ENCODE data around the gene PRKN. TPM values are rescaled to one million over a fixed set of nuclear protein-coding genes. Genes with fewer than 3 reads are reported as not detected.

PRKN gene
- total RNA-seq, 1 donor from 2014 or later, result 5.7 TPM

- H3K36me3 Mint-ChIP-seq (ENCODE audit: low read depth), result no peaks in the 10 kb centered on the region
- H3K27me3 Mint-ChIP-seq (ENCODE audit: low read depth), result no peaks in the 10 kb centered on the region
- H3K4me1 Mint-ChIP-seq (ENCODE audit: low read depth), result peaks cover 45% of the 10 kb centered on the region
- DNase-seq (ENCODE audit: low spot score), result no peak
- no peak for TF ChIP-seq CTCF (IDR thresholded peaks at IDR 0.05)
- no peaks in the 10 kb centered on the region for H3K9me3 Mint-ChIP-seq (ENCODE audit: low read depth)
- H3K4me3 Mint-ChIP-seq (ENCODE audit: unreplicated experiment), result no peak overlapping the region
- H3K27ac Mint-ChIP-seq (ENCODE audit: unreplicated experiment), result no peak overlapping the region
Measured at GRCh38 chr6:162373868-162374267, 353.7 kb downstream of the PRKN start.

GRCh38 chr6:162373192-162373591 is 354.4 kb downstream of the PRKN start:
- no peak for DNase-seq (ENCODE audit: low spot score)
- H3K27me3 Mint-ChIP-seq (ENCODE audit: low read depth), result no peaks in the 10 kb centered on the region
- no peaks in the 10 kb centered on the region for H3K9me3 Mint-ChIP-seq (ENCODE audit: low read depth)
- no peak overlapping the region for H3K4me3 Mint-ChIP-seq (ENCODE audit: unreplicated experiment)
- H3K27ac Mint-ChIP-seq (ENCODE audit: unreplicated experiment), result no peak overlapping the region
- no peaks in the 10 kb centered on the region for H3K36me3 Mint-ChIP-seq (ENCODE audit: low read depth)
- TF ChIP-seq CTCF (IDR thresholded peaks at IDR 0.05), result no peak
- peaks cover 38% of the 10 kb centered on the region for H3K4me1 Mint-ChIP-seq (ENCODE audit: low read depth)

GRCh38 chr6:162372106-162372505 is 355.5 kb downstream of the PRKN start:
- peaks cover 27% of the 10 kb centered on the region for H3K4me1 Mint-ChIP-seq (ENCODE audit: low read depth)
- no peak overlapping the region for H3K27ac Mint-ChIP-seq (ENCODE audit: unreplicated experiment)
- H3K4me3 Mint-ChIP-seq (ENCODE audit: unreplicated experiment), result no peak overlapping the region
- H3K9me3 Mint-ChIP-seq (ENCODE audit: low read depth), result no peaks in the 10 kb centered on the region
- no peak for TF ChIP-seq CTCF (IDR thresholded peaks at IDR 0.05)
- H3K36me3 Mint-ChIP-seq (ENCODE audit: low read depth), result no peaks in the 10 kb centered on the region
- no peak for DNase-seq (ENCODE audit: low spot score)
- H3K27me3 Mint-ChIP-seq (ENCODE audit: low read depth), result no peaks in the 10 kb centered on the region

GRCh38 chr6:162371121-162371520 is 356.4 kb downstream of the PRKN start:
- H3K4me3 Mint-ChIP-seq (ENCODE audit: unreplicated experiment), result no peak overlapping the region

GRCh38 chr6:162369091-162369490 is 358.5 kb downstream of the PRKN start:
- no peak for TF ChIP-seq CTCF (IDR thresholded peaks at IDR 0.05)
- no peaks in the 10 kb centered on the region for H3K27me3 Mint-ChIP-seq (ENCODE audit: low read depth)
- peaks cover 13% of the 10 kb centered on the region for H3K4me1 Mint-ChIP-seq (ENCODE audit: low read depth)
- no peaks in the 10 kb centered on the region for H3K36me3 Mint-ChIP-seq (ENCODE audit: low read depth)
- H3K9me3 Mint-ChIP-seq (ENCODE audit: low read depth), result no peaks in the 10 kb centered on the region
- DNase-seq (ENCODE audit: low spot score), result no peak
- H3K4me3 Mint-ChIP-seq (ENCODE audit: unreplicated experiment), result no peak overlapping the region
- no peak overlapping the region for H3K27ac Mint-ChIP-seq (ENCODE audit: unreplicated experiment)

More at GRCh38 chr6:162371121-162371520, 356.4 kb downstream of the PRKN start:
- H3K36me3 Mint-ChIP-seq (ENCODE audit: low read depth), result no peaks in the 10 kb centered on the region
- H3K4me1 Mint-ChIP-seq (ENCODE audit: low read depth), result peaks cover 23% of the 10 kb centered on the region
- no peak overlapping the region for H3K27ac Mint-ChIP-seq (ENCODE audit: unreplicated experiment)
- no peaks in the 10 kb centered on the region for H3K27me3 Mint-ChIP-seq (ENCODE audit: low read depth)
- H3K9me3 Mint-ChIP-seq (ENCODE audit: low read depth), result no peaks in the 10 kb centered on the region
- TF ChIP-seq CTCF (IDR thresholded peaks at IDR 0.05), result no peak
- DNase-seq (ENCODE audit: low spot score), result no peak
